OCI-LY3 (cell line): ENCODE measurements around the gene UBLCP1.

ENCODE experiments used
- CTCF ChIP-seq: fragments of 200-600, 300-600 bp; sonication (generic); IDR thresholded peaks from 2 replicates; pipeline ENCODE4 v1.5.1; 2014; ENCODE audit warnings: antibody characterized with exemption, low read length, low read depth
- EZH2phosphoT487 ChIP-seq: fragments of 200-600 bp; shearing (Covaris generic); IDR thresholded peaks from 2 replicates; pipeline ENCODE4 v1.6.1; 2018; ENCODE audit warnings: antibody characterized with exemption, mixed run types, low read depth

GRCh38 chr5:159262859-159263568 is at the start of gene UBLCP1:
- TF ChIP-seq CTCF (no peak), EZH2phosphoT487 (no peak)
